Activated T-helper 9 cell treated with anti-CD3 and anti-CD28 coated beads, Interleukin-2, amount 50 U/mL, for 16 hours (primary cell): ENCODE data around the gene MB.

Experiments
- DNase-seq: peaks from one replicate; pipeline ENCODE4 v3.0.0-alpha.2; 2020; ENCODE audit warnings: low read depth

The MB gene

GRCh38 chr22:35572556-35572955, 44.6 kb downstream of the MB start:
- DNase-seq: no peak

- no peak for DNase-seq
Observed at GRCh38 chr22:35570686-35571194, 46.4 kb downstream of the MB start.

- DNase-seq: no peak
Observed at GRCh38 chr22:35569916-35570315, 47.2 kb downstream of the MB start.

- DNase-seq: no peak
Observed at GRCh38 chr22:35568751-35569739, 48.1 kb downstream of the MB start.

- DNase-seq: no peak
Observed at GRCh38 chr22:35567351-35568141, 49.6 kb downstream of the MB start.

GRCh38 chr22:35564975-35565867, 51.9 kb downstream of the MB start:
- no peak for DNase-seq

GRCh38 chr22:35563211-35563610, 53.9 kb downstream of the MB start:
- DNase-seq: no peak

GRCh38 chr22:35561796-35562526, 55.2 kb downstream of the MB start:
- DNase-seq: no peak

- no peak for DNase-seq
Observed at GRCh38 chr22:35560824-35561223, 56.3 kb downstream of the MB start.

GRCh38 chr22:35560366-35560765, 56.8 kb downstream of the MB start:
- DNase-seq: no peak

- no peak for DNase-seq
Observed at GRCh38 chr22:35559354-35560005, 57.6 kb downstream of the MB start.

GRCh38 chr22:35558719-35559118, 58.4 kb downstream of the MB start:
- DNase-seq: no peak

- no peak for DNase-seq
Observed at GRCh38 chr22:35558031-35558430, 59.1 kb downstream of the MB start.
